ENCODE results near the gene BMP10.

DNA sequence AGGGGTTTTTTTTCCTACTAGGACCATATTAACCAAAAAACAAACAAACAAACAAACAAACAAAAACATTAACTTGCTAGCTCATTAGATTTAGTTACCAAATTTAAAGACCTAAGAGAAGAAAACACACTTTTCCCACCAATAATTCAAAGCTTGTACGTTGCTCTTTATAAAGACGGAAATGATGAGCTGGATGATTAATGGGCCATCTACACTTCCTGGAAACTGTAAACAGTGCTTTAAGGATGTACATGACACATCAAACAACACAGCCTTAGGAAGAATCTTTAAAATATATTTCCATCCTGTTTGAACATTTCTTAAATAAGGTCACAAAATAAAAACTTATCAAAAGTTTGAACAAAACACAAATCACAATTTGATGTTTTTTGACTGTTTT, 982 bp downstream of the BMP10 start:
- TF ChIP-seq, protein P1, sequence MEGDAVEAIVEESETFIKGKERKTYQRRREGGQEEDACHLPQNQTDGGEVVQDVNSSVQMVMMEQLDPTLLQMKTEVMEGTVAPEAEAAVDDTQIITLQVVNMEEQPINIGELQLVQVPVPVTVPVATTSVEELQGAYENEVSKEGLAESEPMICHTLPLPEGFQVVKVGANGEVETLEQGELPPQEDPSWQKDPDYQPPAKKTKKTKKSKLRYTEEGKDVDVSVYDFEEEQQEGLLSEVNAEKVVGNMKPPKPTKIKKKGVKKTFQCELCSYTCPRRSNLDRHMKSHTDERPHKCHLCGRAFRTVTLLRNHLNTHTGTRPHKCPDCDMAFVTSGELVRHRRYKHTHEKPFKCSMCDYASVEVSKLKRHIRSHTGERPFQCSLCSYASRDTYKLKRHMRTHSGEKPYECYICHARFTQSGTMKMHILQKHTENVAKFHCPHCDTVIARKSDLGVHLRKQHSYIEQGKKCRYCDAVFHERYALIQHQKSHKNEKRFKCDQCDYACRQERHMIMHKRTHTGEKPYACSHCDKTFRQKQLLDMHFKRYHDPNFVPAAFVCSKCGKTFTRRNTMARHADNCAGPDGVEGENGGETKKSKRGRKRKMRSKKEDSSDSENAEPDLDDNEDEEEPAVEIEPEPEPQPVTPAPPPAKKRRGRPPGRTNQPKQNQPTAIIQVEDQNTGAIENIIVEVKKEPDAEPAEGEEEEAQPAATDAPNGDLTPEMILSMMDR (IDR thresholded peaks at IDR 0.05), result no peak
- TF ChIP-seq POLR2A (IDR thresholded peaks at IDR 0.05), result no peak
